K562 (cell line): ENCODE measurements around the gene HOXC4. TPM values are rescaled to one million over a fixed set of nuclear protein-coding genes. Genes with fewer than 3 reads are reported as not detected.
A peak's percentile ranks its signal among the peaks of the same experiment; 100 is the strongest.

Experiments used
- ATF2 ChIP-seq: sonication (generic); formaldehyde crosslinking; IDR thresholded peaks from 2 replicates; pipeline ENCODE4 v1.8.1; 2022; ENCODE audit warnings: missing genetic modification reagents
- BRF2 ChIP-seq: IDR thresholded peaks from 3 replicates; pipeline ENCODE4 v1.6.1; 2011; ENCODE audit warnings: borderline replicate concordance, mild to moderate bottlenecking; ENCODE audit not compliant: insufficient read length, insufficient read depth
- CBFA2T2 ChIP-seq: fragments of 450-650 bp; conservative IDR thresholded peaks from 2 replicates; pipeline ENCODE4 v1.6.1; 2017; ENCODE audit warnings: mild to moderate bottlenecking
- CREM ChIP-seq: IDR thresholded peaks from 2 replicates; pipeline ENCODE4 v1.6.1; 2014; ENCODE audit warnings: antibody characterized with exemption, low read depth
- DIDO1 ChIP-seq: fragments of 450-650 bp; IDR thresholded peaks from 2 replicates; pipeline ENCODE4 v1.6.1; 2016; ENCODE audit warnings: low read depth, missing biosample characterization, missing genetic modification characterization
- EP300 ChIP-seq: IDR thresholded peaks from 2 replicates; pipeline ENCODE4 v1.6.1; 2012; ENCODE audit warnings: low read length, improper control_type of control experiment
- GABPB1 ChIP-seq: sonication (generic); formaldehyde crosslinking; IDR thresholded peaks from 2 replicates; pipeline ENCODE4 v1.8.0; 2022; ENCODE audit warnings: mild to moderate bottlenecking, missing genetic modification reagents
- HNRNPLL ChIP-seq: fragments of 200-400 bp; formaldehyde crosslinking; IDR thresholded peaks from 2 replicates; pipeline ENCODE4 v1.6.1; 2017; ENCODE audit warnings: low read length, low read depth, mild to moderate bottlenecking; ENCODE audit not compliant: poor library complexity, severe bottlenecking
- JUND ChIP-seq, 2 experiments: IDR thresholded peaks; 2 replicates in 1 of 2; 3 replicates in 1 of 2; pipeline ENCODE4 v1.6.1; 2011; ENCODE audit warnings: borderline replicate concordance in 2 of 2, low read depth in 2 of 2, low read length in 2 of 2, improper control_type of control experiment in 1 of 2, missing biosample characterization in 1 of 2, missing genetic modification characterization in 1 of 2, missing genetic modification reagents in 1 of 2
- NR2C2 ChIP-seq, 2 experiments: fragments of 200-800 bp in 1 of 2; sonication (Bioruptor generic) in 1 of 2; sonication (generic) in 1 of 2; formaldehyde crosslinking in 1 of 2; IDR thresholded peaks; 2 replicates each; pipeline versions ENCODE4 v1.6.1 to v1.8.0; 2016 to 2022; ENCODE audit warnings: mild to moderate bottlenecking in 1 of 2, missing compliant biosample characterization in 1 of 2, missing genetic modification characterization in 1 of 2, missing genetic modification reagents in 1 of 2
- PHF21A ChIP-seq: fragments of 450-650 bp; IDR thresholded peaks from 2 replicates; pipeline ENCODE4 v1.6.1; 2017; ENCODE audit warnings: low read depth, borderline replicate concordance
- PTBP1 ChIP-seq: fragments of 200-400 bp; formaldehyde crosslinking; IDR thresholded peaks from 2 replicates; pipeline ENCODE4 v1.6.1; 2017; ENCODE audit warnings: low read depth, low read length
- RFX7 ChIP-seq: fragments of 250-450 bp; sonication (Bioruptor Pico); IDR thresholded peaks from 2 replicates; pipeline ENCODE4 v1.5.1; 2021; ENCODE audit warnings: mild to moderate bottlenecking
- TEAD4 ChIP-seq, 2 experiments: sonication (generic) in 1 of 2; formaldehyde crosslinking in 1 of 2; IDR thresholded peaks; 2 replicates each; pipeline versions ENCODE4 v1.6.1 to v1.8.0; 2012 to 2022; ENCODE audit warnings: borderline replicate concordance in 1 of 2, inconsistent platforms in 1 of 2, low read length in 1 of 2, mild to moderate bottlenecking in 1 of 2, missing genetic modification reagents in 1 of 2
- VEZF1 ChIP-seq: fragments of 200-800 bp; sonication (Bioruptor generic); IDR thresholded peaks from 2 replicates; pipeline ENCODE4 v1.6.1; 2017; ENCODE audit warnings: missing genetic modification characterization, missing compliant biosample characterization
- ZBTB1 ChIP-seq: sonication (generic); formaldehyde crosslinking; IDR thresholded peaks from 2 replicates; pipeline ENCODE4 v1.8.1; 2023; ENCODE audit warnings: missing genetic modification reagents, low read depth, mild to moderate bottlenecking, borderline replicate concordance
- ZNF175 ChIP-seq: fragments of 200-800 bp; sonication (Bioruptor generic); IDR thresholded peaks from 2 replicates; pipeline ENCODE4 v1.6.1; 2016; ENCODE audit warnings: low read depth, mild to moderate bottlenecking, missing genetic modification characterization, missing compliant biosample characterization
- ZNF41 ChIP-seq: fragments of 250-450 bp; sonication (Bioruptor Pico); conservative IDR thresholded peaks from 2 replicates; pipeline ENCODE4 v1.4.0; 2020; ENCODE audit warnings: mild to moderate bottlenecking
- ZNF717 ChIP-seq: fragments of 250-450 bp; sonication (Bioruptor Pico); IDR thresholded peaks from 2 replicates; pipeline ENCODE4 v1.5.0; 2021
- polyA plus RNA-seq, 8 experiments: library from polyadenylated mRNA; depleted of rRNA in 4 of 8; stranded (reverse) in 5 of 8; unstranded in 3 of 8; fragments of >200 nt; fragmentation: Nextera tagmentation in 2 of 8; fragmentation: Illumina TruSeq in 1 of 8; extraction: Ambion mirVana in 2 of 8; extraction: Trizol in 1 of 8; gene quantifications; 2 replicates each; pipeline versions ENCODE4 v1.2.1 to v1.2.3, GENCODE V29; 2011 to 2014; ENCODE audit warnings: inconsistent platforms in 1 of 8, missing spikeins in 1 of 8
- total RNA-seq, 7 experiments: library from RNA; depleted of rRNA in 6 of 7; stranded (reverse); fragments of >200 nt in 6 of 7; fragmentation: Illumina TruSeq in 2 of 7; extraction: Trizol in 2 of 7; gene quantifications; 2 replicates each; pipeline versions ENCODE4 v1.2.1 to v1.2.3, GENCODE V29; 2011 to 2021; ENCODE audit warnings: low replicate concordance in 1 of 7
- TF ChIP-seq, protein P1 (sequence below): fragments of 250-450 bp; sonication (Bioruptor Pico); IDR thresholded peaks from 2 replicates; pipeline ENCODE4 v1.8.0; 2021; ENCODE audit warnings: moderate library complexity, mild to moderate bottlenecking, inconsistent platforms
- TF ChIP-seq, protein P2 (sequence below): sonication (generic); formaldehyde crosslinking; IDR thresholded peaks from 2 replicates; pipeline ENCODE4 v1.9.0; 2022; ENCODE audit warnings: mild to moderate bottlenecking, missing genetic modification reagents

The HOXC4 gene
- total and polyA plus RNA-seq, 9 of the 15 experiments (the other 6 are each of a cell fraction or from before 2014, with no cell fraction given) = 0.06 to 1.5 (median 0.44) TPM; not detected in 1

GRCh38 chr12:54082397-54082892, 28.8 kb downstream of the HOXC4 start (continued):
- no peak for TF ChIP-seq PHF21A
- peak; percentile 13; the same call in 1 of the 2 replicates for TF ChIP-seq EP300
- TF ChIP-seq CBFA2T2 = no peak
- no peak for TF ChIP-seq JUND (IDR thresholded peaks at IDR 0.05; ENCODE audit: borderline replicate concordance, low read depth, low read length)
- no peak for TF ChIP-seq JUND (tag; IDR thresholded peaks at IDR 0.05; ENCODE audit: borderline replicate concordance, low read depth, low read length)
- TF ChIP-seq TEAD4 (IDR thresholded peaks at IDR 0.05; ENCODE audit: low read length) = no peak
- no peak for TF ChIP-seq TEAD4 (CRISPR knock-in tag; IDR thresholded peaks at IDR 0.05; ENCODE audit: borderline replicate concordance)
- TF ChIP-seq, protein P1, sequence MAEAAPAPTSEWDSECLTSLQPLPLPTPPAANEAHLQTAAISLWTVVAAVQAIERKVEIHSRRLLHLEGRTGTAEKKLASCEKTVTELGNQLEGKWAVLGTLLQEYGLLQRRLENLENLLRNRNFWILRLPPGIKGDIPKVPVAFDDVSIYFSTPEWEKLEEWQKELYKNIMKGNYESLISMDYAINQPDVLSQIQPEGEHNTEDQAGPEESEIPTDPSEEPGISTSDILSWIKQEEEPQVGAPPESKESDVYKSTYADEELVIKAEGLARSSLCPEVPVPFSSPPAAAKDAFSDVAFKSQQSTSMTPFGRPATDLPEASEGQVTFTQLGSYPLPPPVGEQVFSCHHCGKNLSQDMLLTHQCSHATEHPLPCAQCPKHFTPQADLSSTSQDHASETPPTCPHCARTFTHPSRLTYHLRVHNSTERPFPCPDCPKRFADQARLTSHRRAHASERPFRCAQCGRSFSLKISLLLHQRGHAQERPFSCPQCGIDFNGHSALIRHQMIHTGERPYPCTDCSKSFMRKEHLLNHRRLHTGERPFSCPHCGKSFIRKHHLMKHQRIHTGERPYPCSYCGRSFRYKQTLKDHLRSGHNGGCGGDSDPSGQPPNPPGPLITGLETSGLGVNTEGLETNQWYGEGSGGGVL (CRISPR knock-in tag) = no peak
- no peak for TF ChIP-seq NR2C2 (CRISPR knock-in tag; IDR thresholded peaks at IDR 0.05)
- 0 out of 2 replicates have a peak, but pooled peaks have one; percentile 18 for TF ChIP-seq NR2C2 (tag; IDR thresholded peaks at IDR 0.05)
- TF ChIP-seq GABPB1 (CRISPR knock-in tag) = no peak
- TF ChIP-seq ZNF41 (CRISPR knock-in tag) = no peak
- TF ChIP-seq ZNF717 (CRISPR knock-in tag) = no peak
- TF ChIP-seq, protein P2, sequence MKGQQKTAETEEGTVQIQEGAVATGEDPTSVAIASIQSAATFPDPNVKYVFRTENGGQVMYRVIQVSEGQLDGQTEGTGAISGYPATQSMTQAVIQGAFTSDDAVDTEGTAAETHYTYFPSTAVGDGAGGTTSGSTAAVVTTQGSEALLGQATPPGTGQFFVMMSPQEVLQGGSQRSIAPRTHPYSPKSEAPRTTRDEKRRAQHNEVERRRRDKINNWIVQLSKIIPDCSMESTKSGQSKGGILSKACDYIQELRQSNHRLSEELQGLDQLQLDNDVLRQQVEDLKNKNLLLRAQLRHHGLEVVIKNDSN (CRISPR knock-in tag) = no peak
- no peak for TF ChIP-seq PTBP1
- no peak for TF ChIP-seq BRF2
- TF ChIP-seq ZBTB1 (CRISPR knock-in tag) = no peak
- no peak for TF ChIP-seq CREM
- TF ChIP-seq DIDO1 = no peak
- no peak for TF ChIP-seq ZNF175 (CRISPR knock-in tag)
- no peak for TF ChIP-seq RFX7 (CRISPR knock-in tag)
- peak; percentile 41 for TF ChIP-seq VEZF1 (CRISPR knock-in tag)
- peak; percentile 31 for TF ChIP-seq HNRNPLL
- no peak for TF ChIP-seq ATF2
